Caco-2 (cell line): Measurements from ENCODE around the gene TMEM143. TPM values are rescaled to one million over a fixed set of nuclear protein-coding genes. Genes with fewer than 3 reads are reported as not detected.

Experiments
- BruUV-seq: library from RNA; stranded (reverse); fragments of 400-500 nt; replicated peaks from 2 replicates; lab custom pipeline; 2021; lab: Mats Ljungman, UMichigan
- CTCF ChIA-PET: fragments of 300-600 bp; sonication (Branson Sonifier 250); formaldehyde crosslinking; loops from one replicate; lab custom pipeline; 2022; ENCODE audit warnings: antibody characterized with exemption; lab: Charles Lee
- POLR2A ChIA-PET: fragments of 300-600 bp; sonication (Branson Sonifier 250); formaldehyde crosslinking; loops from one replicate; lab custom pipeline; 2022; ENCODE audit warnings: antibody characterized with exemption; lab: Charles Lee
- DNase-seq, 2 experiments: peaks; one replicate each; pipeline versions ENCODE4 v3.0.0 to v3.0.0-alpha.2; 2020 to 2022
- H3K27me3 ChIP-seq: replicated peaks from 2 replicates; pipeline ENCODE4 v1.6.0; 2011; ENCODE audit warnings: low read length; ENCODE audit not compliant: control insufficient read depth, insufficient read depth
- H3K36me3 ChIP-seq: 2 replicates; pipeline ENCODE4 v1.5.1; 2011; ENCODE audit warnings: low read length; ENCODE audit not compliant: control insufficient read depth, insufficient read depth
- H3K4me1 ChIP-seq: fragments of 250-450 bp; sonication (Bioruptor Pico); 2 replicates; pipeline ENCODE4 v1.5.1; 2020; ENCODE audit warnings: mild to moderate bottlenecking
- H3K4me3 ChIP-seq: 2 replicates; pipeline ENCODE4 v1.5.1; 2011; ENCODE audit warnings: low read depth, mild to moderate bottlenecking, control low read depth, low read length
- H3K9me3 ChIP-seq: fragments of 250-450 bp; sonication (Bioruptor Pico); 2 replicates; pipeline ENCODE4 v1.5.1; 2020; ENCODE audit warnings: mild to moderate bottlenecking, moderate library complexity
- H3K27ac Mint-ChIP-seq: one replicate; pipeline ENCODE4 v1.8.0; 2022; ENCODE audit warnings: mixed read lengths; ENCODE audit not compliant: unreplicated experiment
- H3K27me3 Mint-ChIP-seq: one replicate; pipeline ENCODE4 v1.8.0; 2022; ENCODE audit warnings: mixed read lengths; ENCODE audit not compliant: insufficient read depth, unreplicated experiment
- H3K36me3 Mint-ChIP-seq: one replicate; pipeline ENCODE4 v1.8.0; 2022; ENCODE audit warnings: mild to moderate bottlenecking, mixed read lengths; ENCODE audit not compliant: insufficient read depth, unreplicated experiment
- H3K4me1 Mint-ChIP-seq: one replicate; pipeline ENCODE4 v1.8.0; 2022; ENCODE audit warnings: low read depth, mixed read lengths; ENCODE audit not compliant: unreplicated experiment
- H3K4me3 Mint-ChIP-seq: one replicate; pipeline ENCODE4 v1.8.0; 2022; ENCODE audit warnings: mild to moderate bottlenecking, moderate library complexity, mixed read lengths; ENCODE audit not compliant: unreplicated experiment
- H3K9me3 Mint-ChIP-seq: one replicate; pipeline ENCODE4 v1.8.0; 2022; ENCODE audit warnings: mixed read lengths; ENCODE audit not compliant: unreplicated experiment
- CTCF ChIP-seq, 2 experiments: fragments of 200-600 bp in 1 of 2; IDR thresholded peaks; 1 replicate in 1 of 2; 2 replicates in 1 of 2; pipeline versions ENCODE4 v1.5.1 to v1.8.0; 2011 to 2022; ENCODE audit warnings: antibody characterized with exemption in 1 of 2, control low read depth in 1 of 2, inconsistent platforms in 1 of 2, low read depth in 1 of 2, low read length in 1 of 2, mild to moderate bottlenecking in 1 of 2, moderate library complexity in 1 of 2; ENCODE audit not compliant: insufficient read depth in 1 of 2, severe bottlenecking in 1 of 2, unreplicated experiment in 1 of 2
- intact Hi-C: fragments of 100-400 bp; cut with micrococcal nuclease; formaldehyde crosslinking; loops from one replicate; pipeline ENCODE4 v1.10.0; 2022; ENCODE audit not compliant: unreplicated experiment
- total RNA-seq: library from RNA; stranded (reverse); gene quantifications from 2 replicates; pipeline ENCODE4 v1.2.3, GENCODE V29; 2022

Gene TMEM143
- total RNA-seq, 1 experiment from 2014 or later, result 24.4 TPM

- peak overlapping the region; percentile 66 for H3K4me3 Mint-ChIP-seq
- Histone ChIP-seq H3K36me3 (no peaks in the 10 kb centered on the region), H3K27me3 (no peaks in the 10 kb centered on the region), H3K9me3 (no peaks in the 10 kb centered on the region), H3K4me3 (no peak overlapping the region), H3K4me1 (peaks cover 47% of the 10 kb centered on the region)
- ChIA-PET CTCF (interaction anchor here (1.0 kb wide), 1 partner anchor 81 kb away, joined by 4 read pairs; no protein-coding TSS in a partner anchor), POLR2A (interaction anchor here (0.5 kb wide), 1 partner anchor 1170 kb away, joined by 4 read pairs; no protein-coding TSS in a partner anchor)
- H3K27me3 Mint-ChIP-seq, result no peaks in the 10 kb centered on the region
- peaks cover 53% of the 10 kb centered on the region for H3K36me3 Mint-ChIP-seq
- peaks cover 54% of the 10 kb centered on the region for H3K4me1 Mint-ChIP-seq
- BruUV-seq, result no TSS peak
- intact Hi-C loops, result no loop called here
- no peak overlapping the region for H3K27ac Mint-ChIP-seq
- DNase-seq, result no peak
- peaks cover 10% of the 10 kb centered on the region for H3K9me3 Mint-ChIP-seq
- TF ChIP-seq CTCF (IDR thresholded peaks at IDR 0.05; ENCODE audit: insufficient read depth in 1 of 2, low read depth in 1 of 2, low read length in 1 of 2, severe bottlenecking in 1 of 2, unreplicated experiment in 1 of 2), result no peak
These were observed 31.8 kb upstream of the TMEM143 start for GRCh38 chr19:48395499-48395898.

- POLR2A ChIA-PET, result no interaction called here
- Mint-ChIP-seq H3K9me3 (peaks cover 10% of the 10 kb centered on the region), H3K4me1 (peaks cover 54% of the 10 kb centered on the region), H3K4me3 (peak overlapping the region; percentile 66), H3K27me3 (no peaks in the 10 kb centered on the region), H3K27ac (no peak overlapping the region), H3K36me3 (peaks cover 57% of the 10 kb centered on the region)
- TF ChIP-seq CTCF (IDR thresholded peaks at IDR 0.05; ENCODE audit: insufficient read depth in 1 of 2, low read depth in 1 of 2, low read length in 1 of 2, severe bottlenecking in 1 of 2, unreplicated experiment in 1 of 2), result no peak
- BruUV-seq, result no TSS peak
- CTCF ChIA-PET, result interaction anchor here (1.0 kb wide), 1 partner anchor 81 kb away, joined by 4 read pairs; no protein-coding TSS in a partner anchor
- H3K4me3 ChIP-seq, result no peak overlapping the region
- H3K27me3 ChIP-seq, result no peaks in the 10 kb centered on the region
- no peak for DNase-seq
- H3K36me3 ChIP-seq, result no peaks in the 10 kb centered on the region
- peaks cover 47% of the 10 kb centered on the region for H3K4me1 ChIP-seq
- intact Hi-C loops, result no loop called here
- no peaks in the 10 kb centered on the region for H3K9me3 ChIP-seq
These were observed 31.4 kb upstream of the TMEM143 start for GRCh38 chr19:48395170-48395455.

- H3K36me3 ChIP-seq, result no peaks in the 10 kb centered on the region
- ChIA-PET CTCF (interaction anchor here (0.6 to 1.0 kb wide), 3 partner anchors 60 to 313 kb away, joined by 4 read pairs; no protein-coding TSS in a partner anchor), POLR2A (interaction anchor here (1.6 kb wide), 1 partner anchor 31 kb away, joined by 11 read pairs; the partner anchor contains the start of genes SYNGR4 and TMEM143)
- no peak for TF ChIP-seq CTCF (IDR thresholded peaks at IDR 0.05; ENCODE audit: insufficient read depth in 1 of 2, low read depth in 1 of 2, low read length in 1 of 2, severe bottlenecking in 1 of 2, unreplicated experiment in 1 of 2)
- no peaks in the 10 kb centered on the region for H3K27me3 ChIP-seq
- Mint-ChIP-seq H3K36me3 (peaks cover 55% of the 10 kb centered on the region), H3K27ac (peak overlapping the region; percentile 42), H3K4me3 (peak overlapping the region; percentile 66), H3K9me3 (peaks cover 5% of the 10 kb centered on the region), H3K4me1 (peaks cover 48% of the 10 kb centered on the region), H3K27me3 (no peaks in the 10 kb centered on the region)
- no TSS peak for BruUV-seq
- H3K9me3 ChIP-seq, result no peaks in the 10 kb centered on the region
- peak overlapping the region; percentile 36 for H3K4me3 ChIP-seq
- DNase-seq, result no peak
- intact Hi-C loops, result loop anchor here (5.0 kb wide), 3 partner anchors 42 to 188 kb away; partner anchors contain the start of gene CYTH2
- H3K4me1 ChIP-seq, result peaks cover 47% of the 10 kb centered on the region
These were observed 30.8 kb upstream of the TMEM143 start for GRCh38 chr19:48394331-48395169.
